ENCODE data around the gene CCT5.

Gene CCT5

DNA sequence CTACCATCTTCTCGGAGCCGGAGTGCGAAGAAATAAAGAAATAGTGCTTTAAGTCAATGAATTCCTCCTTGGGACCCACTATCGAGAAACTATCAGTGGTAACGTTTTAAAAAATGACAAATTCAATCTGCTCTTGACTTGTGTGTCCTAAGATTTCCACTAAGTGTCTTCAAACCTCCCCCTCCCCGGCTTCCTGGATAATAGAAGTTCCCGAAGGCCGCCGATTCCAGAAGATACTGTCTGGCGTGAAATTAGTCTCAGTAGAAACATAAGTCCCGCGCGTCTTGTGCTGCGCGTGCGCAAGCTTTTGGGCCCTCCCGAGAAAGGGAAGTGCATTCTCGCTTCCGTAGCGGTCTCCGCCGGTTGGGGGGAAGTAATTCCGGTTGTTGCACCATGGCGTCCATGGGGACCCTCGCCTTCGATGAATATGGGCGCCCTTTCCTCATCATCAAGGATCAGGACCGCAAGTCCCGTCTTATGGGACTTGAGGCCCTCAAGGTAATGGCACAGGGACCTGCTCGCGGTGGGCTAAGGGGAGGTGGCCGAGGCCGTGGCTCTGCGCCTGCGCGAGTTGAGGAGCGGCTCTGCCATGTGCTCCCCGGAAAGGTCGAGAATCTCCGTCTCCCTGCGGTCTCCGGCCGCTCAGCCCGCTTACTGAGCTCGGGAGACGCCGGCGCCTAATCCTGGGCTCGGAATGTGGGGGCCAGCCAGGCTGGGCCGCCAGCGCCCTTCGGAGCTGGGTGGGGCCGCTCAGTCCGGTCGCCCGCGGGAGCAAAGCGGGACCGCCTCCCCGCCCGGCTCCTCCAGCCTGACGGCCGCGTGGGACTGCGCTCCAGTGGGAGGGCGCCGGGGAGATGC lies at the start of gene CCT5:
Gene CCT5, plus strand, starts transcription at position 333 of the 858 bp plus-strand sequence. Its CDS starts 61 bp downstream, at position 394.
- DNase-seq = peak; percentile 91

DNA sequence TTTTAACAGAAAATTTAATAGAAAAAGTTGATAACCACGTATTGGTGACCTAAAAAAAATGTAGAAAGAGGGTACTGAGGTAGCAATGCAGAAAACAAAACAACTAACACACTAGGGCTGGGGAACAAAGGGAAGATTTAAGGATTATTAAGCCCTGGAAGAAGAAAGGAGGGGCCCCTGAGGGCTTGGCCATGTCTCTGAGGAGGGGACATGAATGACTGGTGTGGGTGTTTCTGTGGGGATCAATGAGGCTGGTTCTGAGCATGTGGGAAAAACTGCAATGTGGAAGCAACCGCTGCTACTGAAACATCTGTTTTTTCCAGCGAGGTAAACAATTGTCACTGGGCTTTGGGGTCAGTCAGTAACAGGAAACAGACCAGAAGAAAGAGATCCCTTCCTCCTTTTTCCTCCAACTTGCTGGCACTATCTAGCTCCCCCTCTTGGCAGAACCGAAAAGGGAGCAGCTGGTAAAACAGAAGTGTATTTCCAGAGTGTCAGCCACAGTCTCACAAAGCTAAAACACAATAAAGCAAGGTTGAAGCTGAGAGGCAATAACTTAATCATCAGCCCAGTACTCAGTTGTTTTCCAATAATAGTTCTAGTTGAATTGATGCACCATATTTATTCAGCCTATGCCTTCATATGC lies 48.7 kb upstream of the CCT5 start:
- DNase-seq = no peak

DNA sequence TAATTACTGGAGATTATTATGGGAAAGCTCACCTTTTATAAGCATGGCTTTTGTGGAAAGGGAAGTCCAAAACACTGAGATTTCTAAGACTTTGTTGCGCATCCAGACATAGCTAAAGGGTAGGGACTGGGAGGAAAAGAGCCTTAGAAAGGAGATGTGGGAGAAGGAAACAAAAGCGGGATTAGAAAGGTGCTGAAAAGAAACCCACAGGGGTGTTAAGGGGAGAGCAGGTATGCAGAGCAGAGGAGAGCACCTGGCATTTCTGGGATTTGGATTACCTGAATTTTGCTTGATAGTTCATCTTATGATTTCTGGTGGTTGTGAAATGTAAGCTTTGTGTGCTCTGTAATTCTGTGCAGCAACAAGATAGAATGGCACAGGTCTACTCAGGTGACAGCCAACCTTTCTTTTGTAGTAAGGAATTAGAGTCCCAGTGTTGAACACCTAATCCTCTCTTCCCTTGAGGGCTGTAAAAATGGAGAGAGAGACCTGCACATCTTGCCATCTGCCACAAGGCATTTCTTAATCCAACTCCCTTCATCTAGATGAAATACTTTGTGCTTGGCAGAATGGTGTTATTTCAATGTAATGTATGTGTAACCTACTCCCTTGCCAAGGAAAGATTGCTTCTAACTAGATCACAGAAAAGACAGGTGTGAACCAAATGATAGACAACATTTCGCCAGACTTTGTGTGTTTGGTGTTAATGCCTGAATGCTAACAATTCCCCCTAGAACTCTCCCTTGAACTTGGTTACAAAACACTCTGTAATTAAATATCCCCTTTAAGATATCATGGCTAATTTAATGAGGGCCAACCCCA lies 47.8 kb upstream of the CCT5 start:
- DNase-seq = no peak

DNA sequence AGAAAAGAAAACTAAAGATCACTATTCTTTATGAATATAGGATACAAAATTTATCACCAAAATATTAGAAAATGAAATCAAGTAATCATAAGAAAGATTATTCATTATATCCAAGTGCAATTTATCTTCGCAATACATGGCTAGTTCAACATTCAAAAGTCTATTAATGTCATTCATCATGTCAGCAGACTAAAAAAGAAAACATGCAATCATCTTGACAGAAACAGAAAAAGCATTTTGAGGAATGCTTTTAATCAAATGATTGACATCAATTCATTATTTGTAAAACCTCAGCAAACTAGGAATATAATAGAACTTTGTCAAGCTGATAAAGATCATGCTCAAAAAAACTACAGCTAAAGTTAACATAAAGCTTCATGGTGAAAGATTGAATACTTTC lies 41.1 kb upstream of the CCT5 start:
- no peak for DNase-seq

DNA sequence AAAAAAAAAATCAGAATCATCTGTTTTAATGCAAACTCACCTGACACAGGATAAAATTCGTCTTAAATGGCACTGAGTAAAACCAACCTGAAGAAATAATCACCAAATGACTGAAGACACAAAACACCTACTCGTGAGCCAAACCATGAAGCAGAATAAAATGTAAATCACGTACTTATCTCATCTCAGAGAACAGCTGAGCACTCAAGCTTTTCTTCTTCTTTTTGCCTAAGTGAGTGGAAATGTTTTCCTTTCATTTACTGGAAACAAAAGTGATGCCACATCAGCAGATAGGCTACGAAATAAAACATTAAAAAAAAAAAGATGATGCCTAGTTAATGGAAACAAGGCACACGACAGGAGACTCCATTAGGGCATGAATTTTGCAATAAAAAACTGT lies 36.8 kb upstream of the CCT5 start:
- no peak for DNase-seq

DNA sequence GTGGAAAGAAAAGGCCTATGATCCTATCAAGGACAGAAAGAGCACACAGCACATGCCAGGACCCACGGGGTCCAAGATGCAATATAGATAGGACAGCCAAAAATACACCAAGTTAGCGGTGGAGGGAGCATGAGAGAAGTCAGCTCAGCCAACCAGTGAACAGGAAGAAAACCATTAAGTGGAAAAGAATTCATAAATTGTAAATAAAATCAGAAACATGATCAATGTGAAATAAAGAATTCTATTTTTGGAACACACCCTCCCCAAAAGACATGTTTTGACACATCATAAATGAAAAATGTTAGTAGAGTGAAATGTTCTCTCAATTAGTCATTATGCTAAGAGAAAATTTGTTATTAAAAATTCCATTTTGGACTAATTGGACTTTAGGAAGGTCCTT lies 36.0 kb upstream of the CCT5 start:
- DNase-seq = no peak

DNA sequence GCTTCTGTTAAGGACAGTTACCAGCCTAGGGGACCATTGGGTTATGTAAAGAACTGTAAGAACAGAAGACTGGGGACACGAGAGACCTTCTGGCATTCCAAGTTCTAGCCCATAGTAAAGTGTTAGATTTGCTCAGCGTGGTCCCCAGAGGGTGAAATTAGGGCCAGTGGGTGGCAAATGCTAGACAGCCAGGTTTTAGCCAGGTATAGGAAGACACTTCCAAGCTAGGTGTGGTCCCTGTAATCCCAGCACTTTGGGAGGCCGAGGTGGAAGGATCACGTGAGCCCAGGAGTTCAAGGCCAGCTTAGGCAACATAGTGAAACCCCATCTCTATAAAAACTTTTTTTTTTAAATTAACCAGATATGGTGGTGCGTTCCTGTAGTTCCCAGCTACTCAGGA lies 34.7 kb upstream of the CCT5 start:
- no peak for DNase-seq

DNA sequence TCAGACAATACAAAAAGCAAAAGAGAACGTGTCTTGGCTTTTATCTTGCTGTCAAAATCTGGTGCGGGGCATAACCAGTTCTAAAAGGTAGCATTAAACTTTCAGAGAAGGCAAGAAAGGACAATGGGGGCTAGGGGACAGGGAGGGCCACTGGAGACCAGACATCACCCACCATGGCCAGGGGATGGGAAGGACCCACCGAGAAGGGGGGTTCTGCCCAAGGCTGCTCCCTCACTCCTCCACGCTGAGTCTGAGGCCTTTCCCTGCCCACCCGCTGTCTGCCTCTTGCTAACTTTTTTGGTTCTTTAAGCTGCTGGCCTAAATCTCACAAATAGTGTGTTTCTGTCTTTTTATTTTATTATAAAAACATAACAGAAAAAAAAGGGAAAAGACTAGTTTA lies 34.0 kb upstream of the CCT5 start:
- DNase-seq = no peak

DNA sequence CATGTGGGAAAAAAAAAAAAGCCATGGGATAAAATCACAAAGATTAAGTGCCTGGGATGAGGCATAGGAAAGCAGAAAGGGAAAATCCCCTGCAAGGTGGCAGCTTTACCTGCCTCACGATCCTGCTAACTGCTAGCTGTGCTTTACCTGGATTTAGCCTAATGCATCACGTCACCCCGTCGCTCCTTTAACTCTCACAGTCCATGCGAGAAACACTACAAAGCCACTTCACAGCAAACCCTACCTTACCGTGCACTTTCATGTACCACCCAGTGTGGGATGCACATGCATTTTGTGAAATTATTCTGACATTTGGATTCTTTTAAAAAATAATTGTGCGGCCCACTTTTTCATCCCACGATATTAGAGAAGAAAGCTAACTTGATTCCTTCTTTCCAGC lies 31.4 kb upstream of the CCT5 start:
- no peak for DNase-seq

DNA sequence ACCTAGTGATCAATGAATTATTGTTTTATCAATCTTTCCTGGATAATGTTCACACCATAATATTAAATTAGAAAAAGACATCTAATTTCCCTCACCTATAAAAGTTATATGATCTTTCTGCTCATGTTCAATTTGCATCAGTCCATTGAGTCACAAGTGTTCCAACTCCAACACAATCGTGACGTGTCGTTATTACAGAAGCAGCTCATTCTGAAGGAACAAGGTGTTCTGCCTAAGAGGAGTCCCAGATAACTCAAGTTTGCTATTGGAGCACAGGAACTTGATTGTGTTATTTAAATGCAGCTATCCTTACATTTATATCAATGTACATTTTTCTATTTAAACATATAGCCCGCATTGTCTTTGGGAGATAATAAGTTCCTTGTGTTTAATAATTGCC lies 31.0 kb upstream of the CCT5 start:
- DNase-seq = no peak

DNA sequence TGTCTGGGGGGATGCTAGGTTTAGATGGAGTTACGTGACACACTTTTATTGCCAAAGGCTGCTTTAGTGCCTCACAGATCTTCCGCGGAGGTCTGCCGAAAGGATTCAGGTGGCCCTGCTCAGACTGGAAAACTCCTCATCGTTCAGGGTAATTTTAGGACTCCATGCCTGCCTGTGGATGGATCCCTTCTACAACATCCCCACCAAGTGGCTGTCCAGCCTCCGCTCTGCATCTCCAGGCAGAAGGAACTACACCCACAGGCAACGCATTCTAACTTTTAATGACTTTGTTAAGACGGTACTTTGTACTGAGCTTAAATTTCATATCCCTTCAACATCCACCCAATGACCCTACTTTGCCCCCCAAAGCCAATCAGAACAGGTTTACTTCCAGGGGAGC lies 29.8 kb upstream of the CCT5 start:
- DNase-seq = no peak

DNA sequence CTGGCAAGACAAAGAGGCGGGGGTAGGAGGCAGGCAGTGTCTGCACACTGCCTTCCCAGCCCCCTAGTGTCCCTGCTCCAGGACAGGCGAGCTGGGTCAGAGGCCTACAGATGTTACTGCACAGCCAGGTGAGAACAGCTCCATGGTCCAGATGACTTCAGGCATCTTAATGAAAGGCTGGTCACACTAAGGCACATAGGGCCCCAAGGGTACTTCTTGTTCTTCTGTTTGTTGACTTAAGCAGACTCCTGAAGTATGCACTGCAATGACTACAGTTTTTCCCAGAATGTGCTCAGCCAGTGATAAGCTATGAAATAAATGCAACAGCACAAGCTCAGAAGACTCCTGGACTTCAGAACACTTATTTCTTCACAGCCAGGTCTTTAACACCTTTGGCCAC lies 27.8 kb upstream of the CCT5 start:
- DNase-seq = no peak

DNA sequence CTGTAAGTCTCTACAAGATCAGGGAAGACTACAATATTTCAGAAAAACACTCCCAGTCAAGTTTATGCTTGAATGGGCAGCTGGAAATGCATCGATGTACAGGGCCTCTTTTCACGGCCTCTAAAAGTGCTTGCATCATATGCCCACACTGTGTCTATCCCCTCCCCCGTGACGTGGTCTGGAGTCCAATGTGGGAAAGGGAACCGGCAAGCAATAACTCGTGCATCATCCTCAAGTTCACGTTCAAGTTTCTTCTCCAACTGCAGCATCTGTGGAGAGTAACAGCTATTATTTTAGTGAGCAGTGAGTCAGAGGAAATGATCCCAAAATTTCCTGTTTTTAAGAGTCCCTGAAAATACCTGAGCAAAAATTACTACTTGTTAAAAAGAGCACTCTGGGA lies 22.7 kb upstream of the CCT5 start:
- no peak for DNase-seq

DNA sequence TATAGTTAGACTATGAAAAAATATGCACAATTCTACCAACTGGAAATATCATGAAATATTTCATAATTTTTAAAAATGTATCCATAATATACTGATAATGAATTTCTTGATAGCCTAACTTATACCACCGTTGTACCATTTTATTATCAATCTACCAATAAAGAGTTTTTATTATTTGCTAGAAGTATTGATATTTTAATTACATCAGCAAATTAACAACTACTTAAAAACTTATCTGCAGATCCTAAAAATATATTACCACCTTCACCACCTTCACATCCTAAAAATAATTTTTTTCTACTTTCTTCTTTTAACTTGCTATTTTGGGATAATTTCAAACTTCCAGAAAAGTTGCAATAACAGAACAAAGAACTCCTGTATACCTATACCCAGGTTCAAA lies 21.8 kb upstream of the CCT5 start:
- DNase-seq = no peak

DNA sequence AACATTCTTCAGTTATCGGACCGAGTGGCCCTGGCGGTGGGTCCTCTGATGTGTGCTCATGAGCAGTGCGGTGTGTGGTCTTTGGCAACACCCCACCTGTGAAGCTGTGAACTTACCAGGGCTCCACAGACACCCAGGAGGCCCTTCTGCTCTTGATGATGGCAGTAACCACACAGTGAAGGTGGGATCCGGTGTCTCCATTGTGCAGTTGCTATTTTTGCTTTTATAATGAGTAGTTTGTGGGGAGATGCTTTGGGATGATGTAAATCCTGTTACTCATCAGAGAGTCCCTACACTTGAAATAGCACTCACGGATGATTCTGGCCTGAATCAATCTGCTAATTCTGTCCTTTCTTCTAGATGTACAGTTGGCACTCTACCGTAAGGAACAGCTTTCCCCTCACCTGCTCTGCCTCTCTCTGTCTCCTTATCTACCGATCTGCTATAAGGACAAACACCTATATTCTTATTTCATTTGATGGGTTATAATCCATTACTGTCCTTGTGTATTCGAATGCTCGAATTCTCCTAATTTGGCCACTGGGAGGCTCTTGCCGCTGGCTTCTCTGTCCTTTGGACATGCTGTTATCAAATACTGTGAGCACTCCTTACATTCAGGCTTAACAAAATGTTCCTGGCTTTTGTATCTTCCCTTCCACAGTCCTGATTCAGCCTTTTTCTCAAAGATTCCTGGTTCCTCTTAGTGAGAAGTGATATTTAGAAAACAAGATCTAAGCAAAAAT lies 20.6 kb upstream of the CCT5 start:
- DNase-seq = no peak

DNA sequence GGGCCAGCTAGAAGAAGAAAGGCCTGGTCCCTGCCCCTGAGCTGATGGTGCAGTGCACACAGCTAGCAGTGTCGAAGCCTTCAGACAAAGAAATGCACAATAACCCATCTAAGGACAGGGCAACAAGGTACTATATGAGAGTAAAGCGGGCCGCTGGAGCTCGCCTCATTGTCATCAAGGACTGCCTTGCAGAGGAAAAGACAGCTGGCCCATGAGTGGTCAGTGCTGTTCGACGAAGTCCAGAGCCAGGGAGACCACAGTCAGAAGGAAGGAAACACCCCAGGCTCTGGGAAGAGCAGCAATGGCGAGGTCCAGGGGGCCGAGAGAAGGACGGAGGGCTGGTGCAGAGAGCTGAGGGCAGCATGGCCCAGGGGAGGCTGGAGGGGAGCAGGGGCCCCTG lies 17.7 kb upstream of the CCT5 start:
- no peak for DNase-seq

DNA sequence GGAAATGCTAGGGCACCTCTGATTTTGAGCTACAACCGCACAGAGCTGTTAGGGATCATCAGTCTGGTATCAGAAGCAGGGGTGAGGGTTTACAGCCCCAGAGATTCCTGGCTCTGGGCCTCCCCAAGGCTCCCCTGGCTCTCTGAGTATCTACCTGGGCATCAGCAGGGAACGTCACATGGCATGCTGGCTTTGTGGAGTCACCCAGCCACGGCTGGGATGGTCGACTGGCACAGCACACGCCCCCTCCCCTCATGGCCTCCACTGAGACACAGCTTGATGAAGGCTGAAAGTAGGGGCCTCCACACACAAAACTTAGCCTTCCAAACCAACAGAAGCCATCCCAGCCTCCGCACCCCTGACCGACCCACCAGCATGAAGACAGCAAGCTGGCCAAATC lies 17.1 kb upstream of the CCT5 start:
- no peak for DNase-seq

DNA sequence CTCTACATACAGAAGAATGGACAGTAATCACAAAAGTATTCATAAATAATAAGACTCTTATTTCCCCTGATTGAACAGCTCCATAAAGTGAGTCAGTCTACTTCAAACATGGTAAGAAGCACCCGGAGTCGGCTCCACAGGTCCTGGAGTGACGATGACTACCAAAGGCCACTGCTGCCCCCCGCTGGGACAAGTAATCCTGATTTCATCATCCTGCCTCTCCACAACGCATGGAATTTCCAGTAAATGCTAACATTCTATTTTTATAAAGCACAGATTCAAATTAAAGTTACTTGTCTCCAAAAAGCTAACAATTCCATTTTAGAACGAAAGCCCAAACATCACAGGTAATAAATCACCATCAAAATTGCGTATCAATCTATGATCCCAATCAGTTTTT lies 16.6 kb upstream of the CCT5 start:
- DNase-seq = no peak

DNA sequence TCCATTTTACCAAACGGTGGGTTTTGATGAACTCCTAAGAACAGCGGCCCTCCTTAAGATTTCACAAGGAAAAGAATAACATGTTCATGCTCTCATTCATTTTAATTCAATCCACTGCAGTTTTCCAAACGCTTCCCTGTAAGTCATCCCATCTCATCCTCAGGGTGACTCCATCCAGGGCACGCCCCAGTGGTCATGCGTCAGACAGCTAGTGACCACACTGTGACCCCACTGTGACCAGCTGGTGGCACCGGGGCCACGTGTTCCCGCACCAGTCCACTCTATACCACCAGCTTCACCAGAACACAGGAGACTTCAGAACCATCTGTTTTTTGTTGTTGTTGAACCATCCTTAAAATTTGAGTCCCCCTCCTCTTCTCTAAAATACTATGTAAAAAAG lies 14.7 kb upstream of the CCT5 start:
- no peak for DNase-seq

DNA sequence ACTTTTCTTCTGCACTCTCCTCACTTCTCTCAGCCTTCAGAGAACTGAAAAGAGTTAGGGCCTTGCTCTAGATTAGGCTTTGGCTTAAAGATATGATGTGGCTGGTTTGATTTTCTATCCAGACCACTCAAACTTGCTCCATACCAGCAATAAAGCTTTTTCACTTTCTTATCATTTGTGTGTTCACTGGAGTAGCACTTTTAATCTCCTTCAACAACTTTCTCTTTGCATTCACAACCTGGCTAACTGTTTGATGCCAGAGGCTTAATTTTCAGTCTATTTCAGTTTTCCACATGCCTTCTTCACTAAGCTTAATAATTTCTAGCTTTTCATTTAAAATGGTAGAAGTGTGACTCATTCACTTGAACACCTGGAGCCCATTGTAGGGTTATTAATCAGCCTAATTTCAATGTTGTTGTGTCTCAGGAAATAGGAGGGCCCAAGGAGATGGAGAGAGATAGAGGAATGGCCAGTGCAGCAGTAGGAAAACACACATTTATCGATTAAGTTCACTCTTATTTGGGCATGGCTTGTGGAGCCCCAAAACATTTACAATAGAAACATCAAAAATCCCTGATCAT lies 6.3 kb upstream of the CCT5 start:
- DNase-seq = no peak

DNA sequence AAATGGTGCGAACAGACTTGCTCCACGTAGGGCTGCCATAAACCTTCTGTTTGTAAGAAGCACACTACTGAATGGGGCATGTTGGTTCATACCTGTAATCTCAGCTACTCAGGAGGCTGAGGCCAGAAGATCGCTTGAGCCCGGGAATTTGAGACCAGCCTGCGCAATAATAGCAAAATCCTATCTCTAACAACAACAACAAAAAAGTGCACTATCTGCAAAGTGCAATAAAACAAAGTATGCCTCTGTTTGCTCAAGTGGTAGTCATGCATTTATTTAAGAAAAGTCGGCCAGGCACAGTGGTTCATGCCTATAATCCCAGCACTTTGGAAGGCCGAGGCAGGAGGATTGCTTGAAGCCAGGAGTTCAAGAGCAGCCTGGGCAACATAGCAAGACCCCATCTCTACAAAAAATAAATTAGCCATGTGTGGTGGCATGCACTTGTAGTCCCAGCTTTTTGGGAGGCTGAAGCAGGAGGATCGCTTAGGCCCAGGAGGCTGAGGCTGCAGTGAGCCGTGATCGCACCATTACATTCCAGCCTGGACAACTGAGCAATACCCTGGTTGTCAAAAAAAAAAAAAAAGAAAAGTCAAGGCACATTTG lies 5.6 kb upstream of the CCT5 start:
- DNase-seq = no peak

DNA sequence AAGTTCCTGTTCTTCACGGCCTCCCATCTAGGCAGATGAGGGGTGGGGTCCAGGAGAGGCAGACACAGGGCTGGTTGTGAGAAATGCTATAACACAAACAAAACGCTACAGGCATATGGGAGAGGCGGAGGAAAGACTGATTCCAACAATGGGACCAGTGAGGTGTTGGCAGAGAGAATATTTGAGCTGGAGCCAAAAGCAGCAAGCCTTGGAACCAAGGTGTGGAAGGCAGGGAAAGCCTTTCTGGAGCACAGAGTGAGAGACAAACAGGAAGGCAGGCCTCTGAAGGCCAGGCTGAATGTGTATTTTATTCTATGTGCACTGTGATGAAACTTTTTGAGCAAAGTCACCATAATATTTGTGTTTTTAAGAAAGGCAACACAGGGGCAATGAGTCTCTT lies 3.3 kb upstream of the CCT5 start:
- DNase-seq = no peak

All from CD4-positive, alpha-beta T cell treated with Interleukin-17A for 4 hours (primary cell).